SK-N-SH (cell line): ENCODE results near the gene DDX24. TPM values are rescaled to one million over a fixed set of nuclear protein-coding genes. Genes with fewer than 3 reads are reported as not detected.

ENCODE experiments used
- CTCF ChIA-PET: fragments of 300-600, 350-600 bp; formaldehyde crosslinking; extraction: SDS; loops from one replicate; lab custom pipeline; 2021; lab: Yijun Ruan, JAX
- POLR2A ChIA-PET: fragments of 350-600 bp; sonication (Branson Sonifier 250); formaldehyde crosslinking; extraction: SDS; loops from one replicate; lab custom pipeline; 2020; ENCODE audit warnings: antibody characterized with exemption, inconsistent platforms; lab: Yijun Ruan, JAX
- DNase-seq: peaks from one replicate; pipeline ENCODE4 v3.0.0; 2012
- H2AFZ ChIP-seq: fragments of 200-600 bp; sonication (generic); 2 replicates; pipeline ENCODE4 v1.8.1; 2016; ENCODE audit warnings: antibody characterized with exemption, mild to moderate bottlenecking, low read depth
- H3F3A ChIP-seq: fragments of 200-600 bp; sonication (generic); replicated peaks from 2 replicates; pipeline ENCODE3; 2016; ENCODE audit warnings: antibody characterized with exemption, mild to moderate bottlenecking; ENCODE audit not compliant: insufficient read depth
- H3K27ac ChIP-seq, 2 experiments: fragments of 200-500 bp in 1 of 2; fragments of 200-600 bp in 1 of 2; sonication (Bioruptor generic) in 1 of 2; sonication (generic), shearing (Covaris generic) in 1 of 2; 2 replicates each; pipeline versions ENCODE4 v1.5.1 to v1.6.1; 2014 to 2016; ENCODE audit warnings: low read depth in 2 of 2, inconsistent platforms in 1 of 2, low read length in 1 of 2, mild to moderate bottlenecking in 1 of 2, mixed read lengths in 1 of 2
- H3K27me3 ChIP-seq: fragments of 200-600 bp; sonication (generic), shearing (Covaris generic); 2 replicates; pipeline ENCODE4 v1.6.1; 2016; ENCODE audit warnings: mixed run types; ENCODE audit not compliant: insufficient read depth
- H3K36me3 ChIP-seq, 2 experiments: fragments of 200-500 bp in 1 of 2; fragments of 200-600 bp in 1 of 2; sonication (Bioruptor generic) in 1 of 2; sonication (generic) in 1 of 2; replicated peaks in 1 of 2; 2 replicates each; pipeline versions ENCODE3 to v1.5.1; 2014 to 2016; ENCODE audit warnings: low read length in 1 of 2, mild to moderate bottlenecking in 1 of 2; ENCODE audit not compliant: insufficient read depth in 2 of 2, control insufficient read depth in 1 of 2
- H3K4me1 ChIP-seq, 2 experiments: fragments of 200-500 bp in 1 of 2; fragments of 200-600 bp in 1 of 2; sonication (Bioruptor generic) in 1 of 2; sonication (generic), shearing (Covaris generic) in 1 of 2; 2 replicates each; pipeline versions ENCODE4 v1.5.1 to v1.6.1; 2014 to 2016; ENCODE audit warnings: low read depth in 1 of 2, low read length in 1 of 2, mixed run types in 1 of 2; ENCODE audit not compliant: insufficient read depth in 2 of 2, control insufficient read depth in 1 of 2
- H3K4me2 ChIP-seq: fragments of 200-600 bp; sonication (generic), shearing (Covaris generic); 2 replicates; pipeline ENCODE4 v1.6.1; 2017; ENCODE audit warnings: mixed run types
- H3K4me3 ChIP-seq, 2 experiments: fragments of 200-500 bp in 1 of 2; fragments of 200-600 bp in 1 of 2; sonication (Bioruptor generic) in 1 of 2; sonication (generic), shearing (Covaris generic) in 1 of 2; 2 replicates each; pipeline versions ENCODE4 v1.5.1 to v1.8.1; 2014 to 2016; ENCODE audit warnings: low read depth in 2 of 2, inconsistent platforms in 1 of 2, low read length in 1 of 2, mild to moderate bottlenecking in 1 of 2, mixed read lengths in 1 of 2, moderate library complexity in 1 of 2
- H3K79me2 ChIP-seq: fragments of 200-600 bp; sonication (generic); 2 replicates; pipeline ENCODE4 v1.8.1; 2017; ENCODE audit warnings: mild to moderate bottlenecking; ENCODE audit not compliant: insufficient read depth
- H3K9ac ChIP-seq: fragments of 200-600 bp; sonication (generic); 2 replicates; pipeline ENCODE4 v1.6.1; 2017; ENCODE audit warnings: mixed run types
- H3K9me2 ChIP-seq: fragments of 200-600 bp; sonication (generic); 2 replicates; pipeline ENCODE4 v1.6.1; 2017; ENCODE audit warnings: mixed run types
- H3K9me3 ChIP-seq: fragments of 200-600 bp; sonication (generic); 2 replicates; pipeline ENCODE4 v1.6.1; 2017; ENCODE audit warnings: mixed run types, mild to moderate bottlenecking, moderate library complexity
- H4K20me1 ChIP-seq: fragments of 200-600 bp; sonication (generic); 2 replicates; pipeline ENCODE4 v1.6.1; 2017; ENCODE audit warnings: mild to moderate bottlenecking, mixed run types; ENCODE audit not compliant: insufficient read depth
- CTCF ChIP-seq: fragments of 200-600 bp; sonication (generic); IDR thresholded peaks from 2 replicates; pipeline ENCODE4 v1.6.1; 2017; ENCODE audit warnings: antibody characterized with exemption, mild to moderate bottlenecking, moderate library complexity
- FOXJ3 ChIP-seq: sonication (generic); formaldehyde crosslinking; IDR thresholded peaks from 2 replicates; pipeline ENCODE4 v1.5.1; 2020; ENCODE audit warnings: mild to moderate bottlenecking, missing genetic modification reagents
- GATA2 ChIP-seq: sonication (generic); formaldehyde crosslinking; IDR thresholded peaks from 2 replicates; pipeline ENCODE4 v1.5.0; 2020; ENCODE audit warnings: mild to moderate bottlenecking, missing genetic modification reagents
- MXI1 ChIP-seq: IDR thresholded peaks from 2 replicates; pipeline ENCODE4 v1.6.1; 2012; ENCODE audit warnings: mild to moderate bottlenecking, low read depth, low read length, improper control_type of control experiment
- TCF12 ChIP-seq: IDR thresholded peaks from 2 replicates; pipeline ENCODE4 v1.4.0; 2012
- TEAD4 ChIP-seq: IDR thresholded peaks from 2 replicates; pipeline ENCODE4 v1.4.0; 2012; ENCODE audit warnings: mild to moderate bottlenecking, borderline replicate concordance; ENCODE audit not compliant: insufficient read depth
- USF1 ChIP-seq: IDR thresholded peaks from 2 replicates; pipeline ENCODE4 v1.4.0; 2012; ENCODE audit warnings: low read depth, borderline replicate concordance
- WGBS: methylation state at CpG from one replicate; pipeline ENCODE4 v1.1.6; 2017; ENCODE audit warnings: low lambda C conversion rate; 5-methylcytosine and 5-hydroxymethylcytosine counted together
- polyA plus RNA-seq, 3 experiments: library from polyadenylated mRNA; depleted of rRNA; stranded (reverse); fragments of >200 nt; gene quantifications; 2 replicates each; pipeline ENCODE4 v1.2.3, GENCODE V29; 2012

DDX24 gene
- polyA plus RNA-seq, 1 of the 3 experiments (the other 2 are of a cell fraction) = 108 TPM

- TF ChIP-seq CTCF (no peak), TEAD4 (no peak)
Observed at GRCh38 chr14:94121485-94121884, 40.5 kb upstream of the DDX24 start (continued).

- H3K27ac ChIP-seq = peak overlapping the region in 1 of 2 experiments; percentile 24; a peak in 1 of 4 replicates
- H3K4me2 ChIP-seq = no peak overlapping the region
- 55% methylated on average over 5 of the region's 5 CpGs for WGBS
Observed at GRCh38 chr14:94120667-94121340, 39.8 kb upstream of the DDX24 start.

GRCh38 chr14:94119071-94119470 is 38.1 kb upstream of the DDX24 start:
- no peak for DNase-seq
- Histone ChIP-seq H3K36me3 (no peaks in the 10 kb centered on the region), H3K9me3 (no peaks in the 10 kb centered on the region), H4K20me1 (no peaks in the 10 kb centered on the region), H3K27me3 (no peaks in the 10 kb centered on the region), H3K9me2 (no peaks in the 10 kb centered on the region), H3K27ac (no peak overlapping the region), H3F3A (no peaks in the 10 kb centered on the region), H3K4me1 (peaks cover 0 to 21% of the 10 kb centered on the region in 2 experiments; a peak in 1 of 4 replicates)
- ChIA-PET CTCF (interaction anchor here (0.7 to 1.4 kb wide), 4 partner anchors 10 to 83 kb away, joined by 3 to 7 read pairs (median 3); partner anchors contain the start of gene IFI27L2), POLR2A (no interaction called here)
- TF ChIP-seq TEAD4 = no peak
- TF ChIP-seq MXI1 = no peak
- TF ChIP-seq, all 33 proteins: peak for 0
- H2AFZ ChIP-seq = no peak overlapping the region
- no peak overlapping the region for H3K4me2 ChIP-seq
- no peak overlapping the region for H3K9ac ChIP-seq
- H3K4me3 ChIP-seq = no peak overlapping the region
- no peaks in the 10 kb centered on the region for H3K79me2 ChIP-seq

More at GRCh38 chr14:94120667-94121340, 39.8 kb upstream of the DDX24 start:
- TF ChIP-seq FOXJ3 (CRISPR knock-in tag) (no peak), TCF12 (no peak), USF1 (no peak), GATA2 (CRISPR knock-in tag) (no peak)
- H3F3A ChIP-seq = no peaks in the 10 kb centered on the region
- no peak for DNase-seq
- peaks cover 0 to 4% of the 10 kb centered on the region in 2 experiments; a peak in 1 of 4 replicates for H3K4me1 ChIP-seq
- no peak overlapping the region for H2AFZ ChIP-seq
- H3K9ac ChIP-seq = no peak overlapping the region
- ChIA-PET POLR2A (interaction anchor here (0.7 kb wide), 1 partner anchor 332 kb away, joined by 3 read pairs; the partner anchor contains the start of gene PRIMA1), CTCF (interaction anchor here (2.2 kb wide), 1 partner anchor 11 kb away, joined by 7 read pairs; no protein-coding TSS in a partner anchor)
- H3K27me3 ChIP-seq = no peaks in the 10 kb centered on the region
- no peaks in the 10 kb centered on the region for H3K9me3 ChIP-seq
- no peaks in the 10 kb centered on the region for H3K9me2 ChIP-seq
- no peaks in the 10 kb centered on the region for H4K20me1 ChIP-seq
- no peak overlapping the region for H3K4me3 ChIP-seq
- H3K36me3 ChIP-seq = no peaks in the 10 kb centered on the region
- H3K79me2 ChIP-seq = no peaks in the 10 kb centered on the region
